ENCODE data around the gene ZSWIM5.
"Not testable (repeated sequence)": the region's sequence is repeated elsewhere in the genome, so short reads cannot be mapped to it uniquely, and the experiment has no call there.

ZSWIM5 gene

GRCh38 chr1:45003741-45004140 is 202.7 kb downstream of the ZSWIM5 start:
- DNase-seq (ENCODE audit: low read depth in 2 of 2) = no peak

- DNase-seq (ENCODE audit: low read depth in 2 of 2) = no peak
These were observed 203.5 kb downstream of the ZSWIM5 start for GRCh38 chr1:45002650-45003645.

GRCh38 chr1:45001576-45001975 is 204.8 kb downstream of the ZSWIM5 start:
- not testable (repeated sequence) for DNase-seq (ENCODE audit: low read depth in 2 of 2)

- no peak for DNase-seq (ENCODE audit: low read depth in 2 of 2)
These were observed 205.4 kb downstream of the ZSWIM5 start for GRCh38 chr1:45001011-45001481.

GRCh38 chr1:44999232-44999631 is 207.2 kb downstream of the ZSWIM5 start:
- DNase-seq (ENCODE audit: low read depth in 2 of 2) = no peak

GRCh38 chr1:44995467-44996238 is 210.8 kb downstream of the ZSWIM5 start:
- DNase-seq (ENCODE audit: low read depth in 2 of 2) = no peak

GRCh38 chr1:44994309-44994898 is 212.0 kb downstream of the ZSWIM5 start:
- no peak for DNase-seq (ENCODE audit: low read depth in 2 of 2)

- DNase-seq (ENCODE audit: low read depth in 2 of 2) = no peak
These were observed 217.8 kb downstream of the ZSWIM5 start for GRCh38 chr1:44988531-44989156.

- no peak for DNase-seq (ENCODE audit: low read depth in 2 of 2)
These were observed 220.6 kb downstream of the ZSWIM5 start for GRCh38 chr1:44985747-44986359.

- not testable (repeated sequence) for DNase-seq (ENCODE audit: low read depth in 2 of 2)
These were observed 229.0 kb downstream of the ZSWIM5 start for GRCh38 chr1:44977372-44977771.

GRCh38 chr1:44976252-44976651 is 230.2 kb downstream of the ZSWIM5 start:
- DNase-seq (ENCODE audit: low read depth in 2 of 2) = no peak

- DNase-seq (ENCODE audit: low read depth in 2 of 2) = no peak
These were observed 232.8 kb downstream of the ZSWIM5 start for GRCh38 chr1:44973645-44974044.

GRCh38 chr1:44970317-44970716 is 236.1 kb downstream of the ZSWIM5 start:
- no peak for DNase-seq (ENCODE audit: low read depth in 2 of 2)

All from stimulated activated CD8-positive, alpha-beta memory T cell treated with anti-CD3 and anti-CD28 coated beads, Interleukin-2, amount 100 ng/mL, for 48 hours (primary cell).